ENCODE measurements around the gene M1AP. TPM values are rescaled to one million over a fixed set of nuclear protein-coding genes. Genes with fewer than 3 reads are reported as not detected.

M1AP gene
- total and polyA plus RNA-seq, 9 of the 15 experiments (the other 6 are each of a cell fraction or from before 2014, with no cell fraction given) = 0.06 to 0.33 (median 0.11) TPM; not detected in 4

DNA sequence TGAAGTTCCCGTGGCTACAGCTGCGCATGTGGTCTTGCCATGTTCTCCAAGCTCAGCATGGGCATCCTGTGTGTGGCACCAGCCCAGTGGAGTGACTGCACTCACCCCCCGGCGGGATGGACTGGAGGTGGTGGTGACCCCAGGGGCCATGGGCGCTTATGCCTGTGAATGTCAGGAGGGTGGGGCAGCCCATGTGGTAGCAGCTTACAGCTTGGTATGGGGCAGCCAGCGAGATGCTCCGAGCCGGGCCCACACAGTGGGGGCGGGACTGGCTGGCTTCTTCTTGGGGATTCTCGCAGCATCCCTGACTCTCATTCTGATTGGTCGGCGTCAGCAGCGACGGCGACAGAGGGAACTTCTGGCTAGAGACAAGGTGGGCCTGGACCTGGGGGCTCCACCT lies 31.5 kb upstream of the M1AP start:
- peaks cover 11 to 34% of the 10 kb centered on the region in 2 experiments; a peak in 4 of 5 replicates for H3K27me3 ChIP-seq (ENCODE audit: control insufficient read depth in 2 of 2, insufficient read depth in 2 of 2, low read length in 2 of 2)
- BruUV-seq (replicated peaks) = no TSS peak
- CTCF ChIA-PET (ENCODE audit: low intra/inter-chr PET ratio) = no interaction called here

DNA sequence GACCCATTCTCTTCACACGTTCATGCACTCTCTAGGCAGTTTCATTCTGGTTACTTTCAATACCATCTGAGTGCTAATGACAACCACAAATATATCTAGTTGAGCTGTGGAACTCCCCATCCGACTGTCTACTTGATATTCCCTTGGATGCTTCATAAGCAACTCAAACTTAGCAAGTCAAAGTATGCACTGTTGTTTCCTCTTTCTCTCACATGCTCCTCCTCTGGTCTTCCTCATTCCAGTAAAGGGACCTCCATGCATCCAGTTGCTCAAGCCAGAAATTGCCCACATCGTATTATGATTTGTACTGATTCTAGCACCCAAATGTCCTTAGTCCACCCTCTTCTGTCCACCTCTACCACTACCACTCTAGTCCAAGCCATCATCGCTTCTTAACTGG lies 28.2 kb upstream of the M1AP start:
- WGBS (ENCODE audit: insufficient coverage, low coverage, missing lambda C conversion rate) = 9% methylated on average over 4 of the region's 4 CpGs
- DNase-seq (ENCODE audit: extremely low read depth in 1 of 4, low spot score in 3 of 4) (no peak), FAIRE-seq (no peak), ATAC-seq (no peak)
- Histone ChIP-seq H4K20me1 (replicated peaks; ENCODE audit: control insufficient read depth, insufficient read depth, low read length) (no peaks in the 10 kb centered on the region), H3K27me3 (ENCODE audit: control insufficient read depth in 2 of 2, insufficient read depth in 2 of 2, low read length in 2 of 2) (peaks cover 18 to 48% of the 10 kb centered on the region in 2 experiments; a peak in 4 of 5 replicates), H3K9me1 (ENCODE audit: control insufficient read depth, insufficient read depth, low read length) (no peaks in the 10 kb centered on the region), H3K79me2 (ENCODE audit: control insufficient read depth, insufficient read depth, low read length) (no peaks in the 10 kb centered on the region), H3K27ac (ENCODE audit: extremely low read depth, low read depth, low read length) (no peak overlapping the region), H3K36me3 (ENCODE audit: control insufficient read depth, insufficient read depth, low read length) (no peaks in the 10 kb centered on the region), H3K9me3 (replicated peaks; ENCODE audit: control insufficient read depth, insufficient read depth, low read depth, low read length) (no peaks in the 10 kb centered on the region), H2AFZ (ENCODE audit: low read depth, low read length) (no peak overlapping the region), H3K4me2 (ENCODE audit: insufficient read depth, low read length) (no peak overlapping the region), H3K9ac (ENCODE audit: insufficient read depth in 1 of 2, low read depth in 2 of 2, low read length in 2 of 2) (no peak overlapping the region), H3K4me1 (replicated peaks in 1 of 2; ENCODE audit: control insufficient read depth in 2 of 2, insufficient read depth in 2 of 2, low read length in 2 of 2) (peaks cover 4% of the 10 kb centered on the region in 2 experiments; a peak in 2 of 5 replicates), H3K4me3 (no peak overlapping the region)
- intact Hi-C loops (cut with micrococcal nuclease) = no loop called here
- ChIA-PET POLR2A (no interaction called here), CTCF (ENCODE audit: low intra/inter-chr PET ratio) (no interaction called here)
- in situ Hi-C loops (cut with MboI) = no loop called here
- no TSS peak for BruUV-seq (replicated peaks)
- no peak for TF ChIP-seq DDX20 (tag; IDR thresholded peaks at IDR 0.05; ENCODE audit: low read depth)
- TF ChIP-seq SMARCA4 (IDR thresholded peaks at IDR 0.05) = no peak
- TF ChIP-seq, protein P1, sequence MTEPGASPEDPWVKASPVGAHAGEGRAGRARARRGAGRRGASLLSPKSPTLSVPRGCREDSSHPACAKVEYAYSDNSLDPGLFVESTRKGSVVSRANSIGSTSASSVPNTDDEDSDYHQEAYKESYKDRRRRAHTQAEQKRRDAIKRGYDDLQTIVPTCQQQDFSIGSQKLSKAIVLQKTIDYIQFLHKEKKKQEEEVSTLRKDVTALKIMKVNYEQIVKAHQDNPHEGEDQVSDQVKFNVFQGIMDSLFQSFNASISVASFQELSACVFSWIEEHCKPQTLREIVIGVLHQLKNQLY (CRISPR knock-in tag; conservative IDR thresholded peaks at IDR 0.05) = no peak
- TF ChIP-seq SMARCE1 (IDR thresholded peaks at IDR 0.05) = no peak
- TF ChIP-seq NFE2L1 (tag; IDR thresholded peaks at IDR 0.05; ENCODE audit: borderline replicate concordance, low read depth) = no peak
- TF ChIP-seq ZNF253 (CRISPR knock-in tag; conservative IDR thresholded peaks at IDR 0.05) = no peak
- TF ChIP-seq, protein P2, sequence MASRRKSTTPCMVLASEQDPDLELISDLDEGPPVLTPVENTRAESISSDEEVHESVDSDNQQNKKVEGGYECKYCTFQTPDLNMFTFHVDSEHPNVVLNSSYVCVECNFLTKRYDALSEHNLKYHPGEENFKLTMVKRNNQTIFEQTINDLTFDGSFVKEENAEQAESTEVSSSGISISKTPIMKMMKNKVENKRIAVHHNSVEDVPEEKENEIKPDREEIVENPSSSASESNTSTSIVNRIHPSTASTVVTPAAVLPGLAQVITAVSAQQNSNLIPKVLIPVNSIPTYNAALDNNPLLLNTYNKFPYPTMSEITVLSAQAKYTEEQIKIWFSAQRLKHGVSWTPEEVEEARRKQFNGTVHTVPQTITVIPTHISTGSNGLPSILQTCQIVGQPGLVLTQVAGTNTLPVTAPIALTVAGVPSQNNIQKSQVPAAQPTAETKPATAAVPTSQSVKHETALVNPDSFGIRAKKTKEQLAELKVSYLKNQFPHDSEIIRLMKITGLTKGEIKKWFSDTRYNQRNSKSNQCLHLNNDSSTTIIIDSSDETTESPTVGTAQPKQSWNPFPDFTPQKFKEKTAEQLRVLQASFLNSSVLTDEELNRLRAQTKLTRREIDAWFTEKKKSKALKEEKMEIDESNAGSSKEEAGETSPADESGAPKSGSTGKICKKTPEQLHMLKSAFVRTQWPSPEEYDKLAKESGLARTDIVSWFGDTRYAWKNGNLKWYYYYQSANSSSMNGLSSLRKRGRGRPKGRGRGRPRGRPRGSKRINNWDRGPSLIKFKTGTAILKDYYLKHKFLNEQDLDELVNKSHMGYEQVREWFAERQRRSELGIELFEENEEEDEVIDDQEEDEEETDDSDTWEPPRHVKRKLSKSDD (conservative IDR thresholded peaks at IDR 0.05; ENCODE audit: low read length) = no peak
- TF ChIP-seq ETS2 (tag; IDR thresholded peaks at IDR 0.05; ENCODE audit: borderline replicate concordance, poor library complexity, severe bottlenecking) = no peak
- no peak for TF ChIP-seq RBM25 (IDR thresholded peaks at IDR 0.05; ENCODE audit: low read depth, low read length, severe bottlenecking)

More for the DNA sequence above, 31.5 kb upstream of the M1AP start:
- intact Hi-C loops (cut with micrococcal nuclease) (no loop called here), in situ Hi-C loops (cut with MboI) (no loop called here)
- Histone ChIP-seq H3K27ac (ENCODE audit: extremely low read depth, low read depth, low read length) (no peak overlapping the region), H4K20me1 (replicated peaks; ENCODE audit: control insufficient read depth, insufficient read depth, low read length) (no peaks in the 10 kb centered on the region), H3K4me2 (ENCODE audit: insufficient read depth, low read length) (no peak overlapping the region), H3K4me1 (replicated peaks in 1 of 2; ENCODE audit: control insufficient read depth in 2 of 2, insufficient read depth in 2 of 2, low read length in 2 of 2) (peaks cover 0 to 4% of the 10 kb centered on the region in 2 experiments; a peak in 2 of 5 replicates), H3K4me3 (no peak overlapping the region), H3K9me1 (ENCODE audit: control insufficient read depth, insufficient read depth, low read length) (no peaks in the 10 kb centered on the region), H3K79me2 (ENCODE audit: control insufficient read depth, insufficient read depth, low read length) (no peaks in the 10 kb centered on the region), H3K9ac (ENCODE audit: insufficient read depth in 1 of 2, low read depth in 2 of 2, low read length in 2 of 2) (no peak overlapping the region), H3K9me3 (replicated peaks; ENCODE audit: control insufficient read depth, insufficient read depth, low read depth, low read length) (no peaks in the 10 kb centered on the region), H2AFZ (ENCODE audit: low read depth, low read length) (no peak overlapping the region), H3K36me3 (ENCODE audit: control insufficient read depth, insufficient read depth, low read length) (no peaks in the 10 kb centered on the region)
- DNase-seq (ENCODE audit: extremely low read depth in 1 of 4, low spot score in 3 of 4) (no peak), FAIRE-seq (no peak), ATAC-seq (no peak)
- TF ChIP-seq ZNF57 (CRISPR knock-in tag; IDR thresholded peaks at IDR 0.05) = no peak
- TF ChIP-seq TGIF2 (CRISPR knock-in tag; IDR thresholded peaks at IDR 0.05) = no peak
- TF ChIP-seq DDX20 (tag; IDR thresholded peaks at IDR 0.05; ENCODE audit: low read depth) = no peak
- TF ChIP-seq HDAC3 (IDR thresholded peaks at IDR 0.05; ENCODE audit: borderline replicate concordance, partially characterized antibody) = no peak
- no peak for TF ChIP-seq DIDO1 (tag; IDR thresholded peaks at IDR 0.05; ENCODE audit: low read depth)
- no peak for TF ChIP-seq ELF2 (CRISPR knock-in tag; IDR thresholded peaks at IDR 0.05)
- TF ChIP-seq ZNF431 (CRISPR knock-in tag; IDR thresholded peaks at IDR 0.05) = no peak
- TF ChIP-seq GABPA (tag; conservative IDR thresholded peaks at IDR 0.05; ENCODE audit: low read depth) = no peak
- no peak for TF ChIP-seq CC2D1A (IDR thresholded peaks at IDR 0.05)
- no peak for TF ChIP-seq ZKSCAN1 (IDR thresholded peaks at IDR 0.05; ENCODE audit: low read depth, low read length)
- no peak for TF ChIP-seq ZNF644 (tag; IDR thresholded peaks at IDR 0.05; ENCODE audit: low read depth)
- no peak for TF ChIP-seq CBFA2T2 (conservative IDR thresholded peaks at IDR 0.05)
- no peak for TF ChIP-seq PTBP1 (IDR thresholded peaks at IDR 0.05; ENCODE audit: low read depth, low read length)
- TF ChIP-seq NR4A1 (CRISPR knock-in tag; IDR thresholded peaks at IDR 0.05) = no peak
- TF ChIP-seq NR4A1 (tag; IDR thresholded peaks at IDR 0.05) = no peak
- no peak for TF ChIP-seq LARP7 (IDR thresholded peaks at IDR 0.05)
- POLR2A ChIA-PET = no interaction called here
- under 1% methylated on average over 15 of the region's 15 CpGs for WGBS (ENCODE audit: insufficient coverage, low coverage, missing lambda C conversion rate)
